ENCODE measurements around the gene RIPOR2. TPM values are rescaled to one million over a fixed set of nuclear protein-coding genes. Genes with fewer than 3 reads are reported as not detected.

The RIPOR2 gene
- polyA plus RNA-seq, 3 donors: 154 to 181 (median 179) TPM

DNA sequence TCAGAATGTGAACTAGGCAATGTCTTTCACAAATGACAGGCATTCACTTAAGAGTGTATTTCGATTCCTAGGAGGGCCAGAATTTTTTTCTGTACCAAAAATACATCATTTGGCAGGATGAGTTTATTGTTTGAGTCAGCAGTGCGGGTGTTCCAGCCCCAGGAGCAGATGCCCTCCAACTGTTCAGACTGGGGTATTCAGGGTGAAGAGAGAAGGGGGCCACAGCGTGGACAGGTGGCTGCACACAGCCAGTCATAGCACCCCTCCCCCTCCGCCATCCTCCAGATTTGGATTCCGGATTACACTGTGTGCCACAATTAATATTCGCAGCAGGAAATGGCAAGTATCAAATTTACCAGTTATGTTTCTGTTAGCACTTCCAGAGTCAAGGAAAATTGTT lies 38.6 kb downstream of the RIPOR2 start:
- no peaks in the 10 kb centered on the region for H3K9me3 Mint-ChIP-seq
- H3K36me3 Mint-ChIP-seq: peaks cover 73 to 84% of the 10 kb centered on the region in 2 donors
- H3K4me1 ChIP-seq (ENCODE audit: control insufficient read depth in 1 of 2, insufficient read depth in 2 of 2, low read length in 2 of 2): peaks cover 3 to 4% of the 10 kb centered on the region in 2 donors
- TF ChIP-seq, protein P1, sequence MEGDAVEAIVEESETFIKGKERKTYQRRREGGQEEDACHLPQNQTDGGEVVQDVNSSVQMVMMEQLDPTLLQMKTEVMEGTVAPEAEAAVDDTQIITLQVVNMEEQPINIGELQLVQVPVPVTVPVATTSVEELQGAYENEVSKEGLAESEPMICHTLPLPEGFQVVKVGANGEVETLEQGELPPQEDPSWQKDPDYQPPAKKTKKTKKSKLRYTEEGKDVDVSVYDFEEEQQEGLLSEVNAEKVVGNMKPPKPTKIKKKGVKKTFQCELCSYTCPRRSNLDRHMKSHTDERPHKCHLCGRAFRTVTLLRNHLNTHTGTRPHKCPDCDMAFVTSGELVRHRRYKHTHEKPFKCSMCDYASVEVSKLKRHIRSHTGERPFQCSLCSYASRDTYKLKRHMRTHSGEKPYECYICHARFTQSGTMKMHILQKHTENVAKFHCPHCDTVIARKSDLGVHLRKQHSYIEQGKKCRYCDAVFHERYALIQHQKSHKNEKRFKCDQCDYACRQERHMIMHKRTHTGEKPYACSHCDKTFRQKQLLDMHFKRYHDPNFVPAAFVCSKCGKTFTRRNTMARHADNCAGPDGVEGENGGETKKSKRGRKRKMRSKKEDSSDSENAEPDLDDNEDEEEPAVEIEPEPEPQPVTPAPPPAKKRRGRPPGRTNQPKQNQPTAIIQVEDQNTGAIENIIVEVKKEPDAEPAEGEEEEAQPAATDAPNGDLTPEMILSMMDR (IDR thresholded peaks at IDR 0.05): no peak
- no peak overlapping the region for H2AFZ ChIP-seq (ENCODE audit: insufficient read depth, low read depth, low read length, poor library complexity, severe bottlenecking)
- no peaks in the 10 kb centered on the region for H3K9me3 ChIP-seq (replicated peaks in 1 of 2; ENCODE audit: control insufficient read depth in 1 of 2, insufficient read depth in 1 of 2, low read length in 2 of 2)
- no peak for DNase-seq
- whole genome bisulfite sequencing (ENCODE audit: insufficient coverage): 100% methylated on average over 2 of the region's 6 CpGs
- H3K27me3 ChIP-seq (ENCODE audit: control insufficient read depth in 2 of 2, insufficient read depth in 2 of 2, low read length in 2 of 2): no peaks in the 10 kb centered on the region
- H3K4me1 Mint-ChIP-seq: peaks cover 53% of the 10 kb centered on the region
- peaks cover 98% of the 10 kb centered on the region for H3K79me2 ChIP-seq (ENCODE audit: insufficient read depth, low read length)
- no peak overlapping the region for H3K4me3 Mint-ChIP-seq
- no peak overlapping the region for H3K4me3 ChIP-seq (replicated peaks in 1 of 3; ENCODE audit: low read depth in 2 of 3, low read length in 3 of 3)
- H3K9ac ChIP-seq (ENCODE audit: insufficient read depth, low read length, poor library complexity, severe bottlenecking): no peak overlapping the region
- no peak overlapping the region for H3K4me2 ChIP-seq (replicated peaks; ENCODE audit: extremely low read depth, low read length, poor library complexity, severe bottlenecking)
- H3K36me3 ChIP-seq (replicated peaks in 1 of 2; ENCODE audit: control insufficient read depth in 1 of 2, insufficient read depth in 2 of 2, low read length in 2 of 2): peaks cover 39 to 83% of the 10 kb centered on the region in 2 donors
- peak overlapping the region in 4 of 7 donors; percentile 15 to 70 (median 60) for H3K27ac Mint-ChIP-seq
- H4K20me1 ChIP-seq (ENCODE audit: insufficient read depth, low read length): peaks cover 100% of the 10 kb centered on the region
- H3K27ac ChIP-seq (ENCODE audit: low read depth in 1 of 2, low read length in 2 of 2): no peak overlapping the region
- intact Hi-C loops (cut with micrococcal nuclease): no loop called here
- H3K27me3 Mint-ChIP-seq (ENCODE audit: low read depth in 3 of 3): no peaks in the 10 kb centered on the region

DNA sequence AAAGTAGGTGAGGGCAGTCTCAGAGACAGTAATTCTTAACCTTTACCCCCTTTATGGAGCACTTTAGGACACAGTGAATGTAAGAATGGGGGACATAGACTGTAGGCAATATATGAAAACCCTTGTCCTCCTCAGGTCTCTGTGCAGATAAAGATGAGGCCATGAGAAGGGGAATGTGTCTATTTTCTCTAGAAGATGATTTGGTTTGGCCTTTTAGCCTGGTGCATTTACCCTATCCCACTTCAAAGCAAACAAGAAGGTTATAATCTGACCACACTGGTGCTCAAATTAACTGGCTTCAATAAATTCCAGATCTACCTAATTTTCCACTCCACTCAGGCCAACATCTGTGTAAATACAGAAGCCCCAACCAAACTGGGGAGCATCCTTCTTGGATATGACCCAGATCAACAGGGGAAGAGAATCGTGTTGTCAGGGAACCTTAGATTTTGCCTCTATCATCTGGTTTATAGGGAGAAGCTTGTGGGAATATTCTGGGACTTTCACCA lies 42.4 kb downstream of the RIPOR2 start:
- TF ChIP-seq, protein P1 (IDR thresholded peaks at IDR 0.05): no peak
- intact Hi-C loops (cut with micrococcal nuclease): no loop called here
- H3K27ac ChIP-seq (ENCODE audit: low read depth in 1 of 2, low read length in 2 of 2): peak overlapping the region in 1 of 2 donors; percentile 52

More for the DNA sequence above, 42.4 kb downstream of the RIPOR2 start:
- no peaks in the 10 kb centered on the region for H3K9me3 ChIP-seq (replicated peaks in 1 of 2; ENCODE audit: control insufficient read depth in 1 of 2, insufficient read depth in 1 of 2, low read length in 2 of 2)
- H3K79me2 ChIP-seq (ENCODE audit: insufficient read depth, low read length): peaks cover 98% of the 10 kb centered on the region
- Mint-ChIP-seq H3K4me1 (peaks cover 35% of the 10 kb centered on the region), H3K4me3 (no peak overlapping the region), H3K27ac (peak overlapping the region in 2 of 7 donors; percentile 48 to 54), H3K9me3 (no peaks in the 10 kb centered on the region), H3K27me3 (ENCODE audit: low read depth in 3 of 3) (no peaks in the 10 kb centered on the region), H3K36me3 (peaks cover 49 to 68% of the 10 kb centered on the region in 2 donors)
- H3K4me3 ChIP-seq (replicated peaks in 1 of 3; ENCODE audit: low read depth in 2 of 3, low read length in 3 of 3): no peak overlapping the region
- no peak overlapping the region for H2AFZ ChIP-seq (ENCODE audit: insufficient read depth, low read depth, low read length, poor library complexity, severe bottlenecking)
- H3K27me3 ChIP-seq (ENCODE audit: control insufficient read depth in 2 of 2, insufficient read depth in 2 of 2, low read length in 2 of 2): no peaks in the 10 kb centered on the region
- WGBS (ENCODE audit: insufficient coverage): no CpG with 5 or more reads among the region's 1 CpG
- H3K9ac ChIP-seq (ENCODE audit: insufficient read depth, low read length, poor library complexity, severe bottlenecking): no peak overlapping the region
- no peak for DNase-seq
- no peak overlapping the region for H3K4me2 ChIP-seq (replicated peaks; ENCODE audit: extremely low read depth, low read length, poor library complexity, severe bottlenecking)
- H4K20me1 ChIP-seq (ENCODE audit: insufficient read depth, low read length): peaks cover 100% of the 10 kb centered on the region
- H3K4me1 ChIP-seq (ENCODE audit: control insufficient read depth in 1 of 2, insufficient read depth in 2 of 2, low read length in 2 of 2): no peaks in the 10 kb centered on the region
- H3K36me3 ChIP-seq (replicated peaks in 1 of 2; ENCODE audit: control insufficient read depth in 1 of 2, insufficient read depth in 2 of 2, low read length in 2 of 2): peaks cover 31 to 65% of the 10 kb centered on the region in 2 donors

All from CD14-positive monocyte (primary cell).